B cell (primary cell): ENCODE measurements around the gene REPS2.

ENCODE experiments used
- CTCF ChIP-seq: fragments of 200-600 bp; IDR thresholded peaks from one replicate; pipeline ENCODE4 v1.8.0; 2022; ENCODE audit warnings: antibody characterized with exemption, mild to moderate bottlenecking
- EZH2 ChIP-seq: IDR thresholded peaks from 2 replicates; pipeline ENCODE4 v1.6.1; 2012; ENCODE audit warnings: borderline replicate concordance, low read depth, mild to moderate bottlenecking, moderate library complexity, low read length; ENCODE audit not compliant: insufficient read depth, poor library complexity, severe bottlenecking

GRCh38 chrX:17030092-17030491 lies 83.6 kb downstream of the REPS2 start:
- no peak for TF ChIP-seq CTCF
- no peak for TF ChIP-seq EZH2
